Nephron progenitor cell (in vitro differentiated cells): Measurements from ENCODE around the gene IL12RB2.

Experiments
- DNase-seq: peaks from one replicate; pipeline ENCODE4 v3.0.0; 2021
- H3K27ac Mint-ChIP-seq: 2 replicates; pipeline ENCODE4 v1.8.0; 2021; ENCODE audit warnings: mild to moderate bottlenecking, moderate library complexity, mixed read lengths
- H3K27me3 Mint-ChIP-seq: 2 replicates; pipeline ENCODE4 v1.8.0; 2021; ENCODE audit warnings: mild to moderate bottlenecking, low read depth, mixed read lengths; ENCODE audit not compliant: poor library complexity
- H3K36me3 Mint-ChIP-seq: 2 replicates; pipeline ENCODE4 v1.8.0; 2021; ENCODE audit warnings: low read depth, mixed read lengths
- H3K4me1 Mint-ChIP-seq: 2 replicates; pipeline ENCODE4 v1.8.0; 2021; ENCODE audit warnings: mixed read lengths
- H3K4me3 Mint-ChIP-seq: 2 replicates; pipeline ENCODE4 v1.8.0; 2021; ENCODE audit warnings: mild to moderate bottlenecking, moderate library complexity, mixed read lengths
- H3K9me3 Mint-ChIP-seq: 2 replicates; pipeline ENCODE4 v1.8.0; 2021; ENCODE audit warnings: mild to moderate bottlenecking, moderate library complexity, mixed read lengths
- CTCF ChIP-seq: fragments of 200-600 bp; sonication (generic); IDR thresholded peaks from 2 replicates; pipeline ENCODE4 v1.5.0; 2021; ENCODE audit warnings: antibody characterized with exemption

Gene IL12RB2

DNA sequence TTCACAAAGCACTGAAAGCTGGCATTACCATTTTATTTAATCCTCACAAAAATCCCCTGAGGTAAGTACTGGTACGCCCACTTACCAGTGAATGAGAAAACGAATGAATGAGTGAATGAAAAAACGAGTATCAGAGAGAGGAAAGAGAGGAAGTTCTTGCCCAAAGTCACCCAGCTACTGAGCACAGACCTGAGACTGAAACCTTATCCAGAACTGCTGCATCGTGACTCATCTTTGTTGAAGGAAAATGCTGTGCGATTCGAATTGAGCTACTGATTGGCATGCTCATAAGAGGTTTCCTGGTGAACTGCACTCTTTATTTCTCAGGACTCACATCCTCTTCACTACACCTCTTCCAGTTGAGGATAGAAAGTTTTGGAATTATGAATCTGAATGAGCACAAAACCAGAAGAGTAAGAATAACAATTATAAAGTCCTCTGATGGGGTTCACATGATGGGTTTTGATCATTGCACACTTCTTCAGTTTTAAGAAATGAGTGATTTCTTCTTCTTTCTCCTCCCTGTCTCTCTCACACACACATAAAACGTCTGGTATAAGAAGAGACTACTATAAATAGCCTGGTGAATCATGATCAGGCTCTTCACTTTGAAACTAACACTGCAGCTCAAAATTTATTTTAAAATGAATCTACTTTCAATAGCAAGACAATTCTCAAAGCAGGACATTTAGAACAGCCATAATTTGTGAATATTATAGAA lies 32.1 kb downstream of the IL12RB2 start:
- H3K27me3 Mint-ChIP-seq: peaks cover 5% of the 10 kb centered on the region
- TF ChIP-seq CTCF: no peak
- no peak overlapping the region for H3K27ac Mint-ChIP-seq
- H3K4me3 Mint-ChIP-seq: no peak overlapping the region
- DNase-seq: no peak
- no peaks in the 10 kb centered on the region for H3K36me3 Mint-ChIP-seq
- no peaks in the 10 kb centered on the region for H3K9me3 Mint-ChIP-seq
- H3K4me1 Mint-ChIP-seq: peaks cover 29% of the 10 kb centered on the region

- DNase-seq: no peak
- Mint-ChIP-seq H3K4me1 (peaks cover 26% of the 10 kb centered on the region), H3K27me3 (peaks cover 5% of the 10 kb centered on the region)
Observed at GRCh38 chr1:67342076-67342890, 34.6 kb downstream of the IL12RB2 start.

GRCh38 chr1:67345556-67345955 lies 37.9 kb downstream of the IL12RB2 start:
- Mint-ChIP-seq H3K27ac (no peak overlapping the region), H3K9me3 (no peaks in the 10 kb centered on the region)

More at GRCh38 chr1:67342076-67342890, 34.6 kb downstream of the IL12RB2 start:
- H3K9me3 Mint-ChIP-seq: no peaks in the 10 kb centered on the region
- H3K27ac Mint-ChIP-seq: no peak overlapping the region
- TF ChIP-seq CTCF: no peak
- H3K4me3 Mint-ChIP-seq: no peak overlapping the region
- H3K36me3 Mint-ChIP-seq: no peaks in the 10 kb centered on the region

DNA sequence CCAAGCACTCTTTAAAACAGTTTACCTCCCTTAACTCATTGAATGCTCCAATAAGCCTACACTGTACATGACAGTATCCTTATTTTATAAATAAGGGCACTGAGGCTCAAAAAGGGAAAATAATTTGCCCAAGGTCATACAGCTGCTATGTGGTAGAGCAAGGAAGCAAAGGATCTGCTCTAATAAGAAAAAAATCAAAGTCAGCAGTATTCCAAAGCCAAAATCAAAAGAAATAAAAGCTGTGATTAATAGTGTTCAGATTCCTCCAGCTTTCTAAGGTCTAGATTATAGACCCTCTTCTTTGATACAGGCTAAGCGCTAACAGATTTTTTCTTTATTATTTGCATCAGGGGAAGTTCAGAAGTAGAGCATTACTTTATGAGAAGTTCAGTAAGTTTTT lies 39.3 kb downstream of the IL12RB2 start:
- DNase-seq: no peak
- H3K4me1 Mint-ChIP-seq: peaks cover 6% of the 10 kb centered on the region
- no peak for TF ChIP-seq CTCF
- no peaks in the 10 kb centered on the region for H3K27me3 Mint-ChIP-seq
- no peak overlapping the region for H3K4me3 Mint-ChIP-seq
- H3K27ac Mint-ChIP-seq: no peak overlapping the region
- H3K9me3 Mint-ChIP-seq: no peaks in the 10 kb centered on the region
- H3K36me3 Mint-ChIP-seq: no peaks in the 10 kb centered on the region

More at GRCh38 chr1:67345556-67345955, 37.9 kb downstream of the IL12RB2 start:
- Mint-ChIP-seq H3K4me1 (peaks cover 9% of the 10 kb centered on the region), H3K27me3 (peaks cover 5% of the 10 kb centered on the region), H3K4me3 (no peak overlapping the region), H3K36me3 (no peaks in the 10 kb centered on the region)
- no peak for TF ChIP-seq CTCF
- DNase-seq: no peak

DNA sequence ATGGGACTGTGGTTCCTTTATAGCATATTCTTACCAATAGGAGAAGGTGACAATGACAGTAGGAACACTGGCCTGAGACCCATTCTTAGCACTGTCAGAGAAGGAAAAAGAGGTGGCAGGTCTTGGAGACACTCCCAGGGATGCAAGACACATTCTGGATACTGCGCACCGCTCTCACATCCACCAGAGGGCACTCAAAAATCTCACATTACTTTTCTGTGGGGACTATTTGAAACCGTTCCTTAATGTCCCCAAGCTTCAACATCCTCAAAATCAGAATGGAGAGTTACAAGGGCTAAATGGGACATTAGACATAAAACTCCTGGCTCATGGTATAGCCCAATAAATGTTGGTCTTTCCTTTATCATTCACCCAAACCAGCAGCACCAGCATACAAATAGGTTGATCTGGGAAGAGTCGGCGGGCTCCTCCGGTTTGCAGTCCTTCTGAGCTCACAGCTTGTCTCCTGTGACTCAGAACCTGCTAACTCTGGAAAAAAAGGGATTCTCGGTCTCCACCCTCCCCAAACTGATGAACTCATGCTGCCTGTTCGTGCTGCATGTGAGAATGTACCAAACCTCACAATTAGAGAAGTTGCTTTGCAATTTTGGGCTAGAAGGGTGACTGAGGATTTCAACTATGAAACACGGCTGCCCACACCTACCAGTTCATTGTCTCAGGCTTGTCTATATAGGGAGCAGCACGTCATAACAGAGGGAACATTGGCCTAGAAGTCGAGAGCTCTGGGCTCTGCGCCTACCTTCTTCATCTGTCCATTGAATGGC lies 40.2 kb downstream of the IL12RB2 start:
- Mint-ChIP-seq H3K27ac (no peak overlapping the region), H3K27me3 (no peaks in the 10 kb centered on the region), H3K4me3 (peak overlapping the region; percentile 42), H3K36me3 (no peaks in the 10 kb centered on the region), H3K9me3 (no peaks in the 10 kb centered on the region), H3K4me1 (no peaks in the 10 kb centered on the region)
- TF ChIP-seq CTCF: peak; percentile 66
- DNase-seq: peak; percentile 34
